HG03442 (cell line): ENCODE data around the gene ARGLU1.
A peak's percentile ranks its signal among the peaks of the same experiment; 100 is the strongest.

ENCODE experiments used
- ATAC-seq: cut with Tn5 transposase; IDR thresholded peaks from one replicate; pipeline ENCODE4 v1.9.1; 2021; ENCODE audit warnings: mild to moderate bottlenecking, moderate library complexity; ENCODE audit not compliant: unreplicated experiment

The ARGLU1 gene

DNA sequence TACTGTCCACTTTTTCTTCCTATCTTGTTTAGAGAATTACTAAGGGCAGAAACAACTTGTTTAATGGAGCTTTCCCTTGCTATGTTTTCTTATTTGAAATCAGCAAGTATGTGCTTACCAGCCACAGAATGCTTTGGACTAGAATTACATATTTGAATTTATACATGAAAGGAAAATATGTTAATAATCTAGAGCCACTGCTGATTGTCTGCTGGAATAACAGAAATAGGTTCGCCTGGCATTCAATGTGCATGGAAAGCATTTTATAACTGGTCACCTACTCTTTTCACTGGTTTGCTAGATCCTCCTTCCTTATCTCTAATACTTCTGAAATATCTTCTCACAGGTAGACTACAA, 40.5 kb downstream of the ARGLU1 start:
- ATAC-seq = no peak

DNA sequence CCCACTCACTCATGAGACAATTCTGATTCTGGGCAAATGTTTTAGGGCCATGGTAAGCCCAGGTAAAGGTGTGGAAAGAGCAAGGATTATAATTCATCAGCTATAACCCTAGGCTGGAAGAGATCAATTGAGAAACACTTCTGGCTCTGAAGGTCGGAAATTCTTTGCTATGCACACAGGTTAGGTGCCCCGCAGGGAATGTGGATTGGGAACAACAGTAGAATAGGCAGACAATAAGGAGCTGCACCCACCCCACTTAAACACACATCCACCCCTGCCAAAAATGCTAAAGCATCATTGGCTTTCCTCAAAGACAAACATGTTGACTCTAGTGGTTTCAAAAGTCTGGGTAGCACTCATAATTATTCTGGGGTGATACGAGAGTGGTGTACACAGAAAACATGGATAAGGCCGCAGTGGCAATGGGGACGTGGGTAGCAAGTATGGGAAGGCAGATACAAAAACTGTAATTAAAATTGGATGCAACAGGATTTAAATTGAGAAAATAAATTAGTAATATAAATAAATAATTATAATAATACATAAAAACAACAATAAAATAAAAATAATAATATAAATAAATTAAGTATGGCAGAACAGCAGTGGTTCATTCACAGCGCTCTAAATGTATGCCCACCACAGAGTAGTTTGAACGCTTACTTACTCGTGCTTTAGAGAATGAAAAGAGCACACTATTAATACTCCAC, 41.0 kb downstream of the ARGLU1 start:
- no peak for ATAC-seq

DNA sequence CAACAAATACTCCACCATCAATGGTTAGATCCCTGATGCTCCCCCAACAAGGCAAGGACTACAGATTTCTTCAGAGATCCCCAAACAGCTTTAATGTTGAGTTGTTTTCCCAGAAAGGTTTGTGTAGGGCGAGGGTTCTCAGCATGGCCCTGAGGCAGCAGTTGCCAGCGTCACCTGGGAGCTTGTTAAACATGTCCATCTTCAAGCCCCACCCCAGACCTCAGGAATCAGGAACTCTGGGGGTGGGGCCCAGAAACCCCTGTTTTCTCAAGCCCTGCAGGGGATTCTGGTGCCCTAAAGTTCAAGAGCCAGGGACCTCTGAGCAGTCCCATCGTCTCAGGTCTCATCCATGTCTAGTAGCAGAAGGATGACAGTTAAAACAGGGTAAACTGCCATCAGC, 42.1 kb downstream of the ARGLU1 start:
- no peak for ATAC-seq

DNA sequence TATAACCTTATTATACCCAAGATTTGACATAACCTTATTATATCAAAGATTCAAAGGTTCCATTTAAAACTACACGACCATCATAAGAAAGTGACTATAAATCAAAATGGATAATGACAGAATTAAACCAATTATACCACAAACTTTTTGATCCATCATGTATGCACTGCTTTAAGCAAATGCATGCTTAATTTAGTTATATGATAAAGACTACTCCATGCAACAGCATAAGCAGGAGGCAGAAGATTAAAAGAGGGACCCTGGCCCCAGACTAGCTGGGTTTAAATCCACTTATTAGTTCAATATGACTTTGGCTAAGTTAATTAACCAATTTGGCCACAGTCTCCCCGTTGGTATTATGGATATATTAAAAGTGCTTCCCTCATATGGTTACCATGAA, 43.8 kb downstream of the ARGLU1 start:
- ATAC-seq = no peak

DNA sequence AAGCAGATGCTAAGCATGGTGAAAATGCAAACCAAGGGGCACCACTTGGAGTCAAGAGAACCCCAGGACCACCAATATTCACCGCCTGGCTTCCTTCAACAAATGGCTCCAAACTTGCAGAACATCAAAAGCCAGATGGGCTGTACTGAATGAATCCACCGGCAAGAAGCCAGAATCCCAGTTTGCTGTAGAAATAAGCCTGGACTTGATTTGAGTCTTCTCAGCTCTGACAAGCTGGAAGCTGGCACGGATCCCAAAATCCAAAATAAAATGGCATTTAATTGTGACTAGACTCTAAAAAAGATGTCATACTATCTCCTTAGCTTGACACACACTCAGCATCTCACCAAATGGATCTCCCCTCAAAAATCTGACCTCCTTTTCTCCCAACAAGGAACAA, 44.4 kb downstream of the ARGLU1 start:
- no peak for ATAC-seq

DNA sequence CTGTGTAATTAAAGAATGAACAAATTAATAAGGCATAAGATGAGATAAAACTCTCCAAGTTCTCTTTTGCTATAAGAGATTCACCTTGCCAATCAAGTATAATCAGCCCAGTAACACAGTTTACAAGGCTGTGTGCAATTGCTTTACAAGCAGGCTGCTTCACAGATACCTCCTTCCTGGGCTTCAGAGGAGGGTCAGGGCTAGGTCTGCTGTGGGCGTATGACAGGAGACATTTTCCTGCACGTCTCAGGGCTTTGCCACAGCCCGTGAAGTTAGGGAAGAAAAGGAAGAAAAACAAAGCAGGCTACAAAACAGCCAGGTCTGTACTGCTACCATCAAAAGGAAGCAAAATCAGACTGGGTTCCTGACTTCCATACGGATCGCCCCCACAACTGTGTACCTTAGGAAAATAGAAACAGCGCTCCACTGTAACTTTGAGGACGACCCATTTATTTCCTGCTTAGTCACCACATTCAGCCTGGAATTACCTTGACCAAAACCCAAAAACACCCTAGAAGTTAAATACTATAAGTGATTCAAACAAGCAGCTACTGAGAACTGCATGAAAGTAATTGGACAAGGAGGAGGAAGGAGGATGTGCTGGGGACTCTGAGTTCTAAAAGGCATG, 44.9 kb downstream of the ARGLU1 start:
- no peak for ATAC-seq

DNA sequence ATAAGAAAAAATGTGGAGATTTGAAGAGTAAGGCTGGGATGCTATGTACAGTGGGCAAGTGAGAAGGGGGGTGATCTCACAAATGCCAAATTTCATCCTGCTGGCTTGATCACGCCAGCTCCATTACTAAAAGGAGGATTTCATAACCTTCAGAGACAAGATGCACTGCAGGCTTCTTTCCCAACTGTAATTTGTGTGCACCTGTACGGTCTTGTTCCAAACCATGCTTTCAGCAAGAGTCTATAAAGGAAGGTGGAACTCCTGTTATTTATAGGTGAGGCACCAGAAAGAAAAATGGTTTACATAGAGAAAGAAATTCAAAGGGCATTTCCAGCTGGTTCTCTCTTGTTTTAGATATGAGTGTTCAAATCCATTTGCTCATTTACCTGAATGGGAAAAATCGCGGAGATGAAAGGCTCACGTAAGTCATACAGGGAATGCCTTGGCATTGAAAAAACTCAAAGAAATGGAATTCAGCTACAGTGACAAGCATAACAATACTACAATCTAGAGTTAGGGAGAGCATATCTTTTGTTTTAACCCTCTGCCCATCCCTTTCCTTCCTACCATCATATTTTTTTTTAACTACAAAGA, 45.7 kb downstream of the ARGLU1 start:
- no peak for ATAC-seq

DNA sequence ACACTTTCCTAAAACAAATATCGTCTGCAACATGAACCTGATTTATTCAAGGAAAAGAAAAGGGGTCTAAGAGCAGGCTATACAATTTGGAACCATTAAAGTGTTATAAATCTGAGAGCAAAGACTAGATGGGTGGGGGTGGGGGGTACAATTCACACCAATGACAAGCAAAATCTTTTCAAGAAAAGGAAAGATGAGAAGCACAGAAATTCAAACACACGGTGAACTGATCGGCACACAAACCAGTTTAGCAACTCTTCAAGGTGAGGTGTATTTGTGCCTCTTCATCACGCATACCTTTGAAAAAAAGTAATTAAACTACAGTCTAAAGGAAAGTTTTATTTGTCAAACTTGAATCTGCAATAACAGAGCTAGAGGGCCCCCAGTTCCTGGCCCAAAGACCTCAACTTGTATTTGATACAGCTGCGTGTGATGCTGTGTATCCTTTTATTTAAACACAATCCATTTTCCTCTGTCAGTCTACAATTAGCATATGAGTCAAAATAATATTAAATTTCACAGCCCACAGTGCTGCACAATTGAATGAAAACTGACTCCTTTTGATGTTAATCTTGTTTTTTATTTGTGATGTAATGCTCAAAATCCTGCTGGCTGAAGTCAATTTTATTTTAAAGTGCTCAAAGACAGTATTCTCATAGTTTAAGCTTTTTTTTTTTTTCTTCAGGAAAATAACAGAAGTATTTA, 46.7 kb downstream of the ARGLU1 start:
- ATAC-seq = no peak

DNA sequence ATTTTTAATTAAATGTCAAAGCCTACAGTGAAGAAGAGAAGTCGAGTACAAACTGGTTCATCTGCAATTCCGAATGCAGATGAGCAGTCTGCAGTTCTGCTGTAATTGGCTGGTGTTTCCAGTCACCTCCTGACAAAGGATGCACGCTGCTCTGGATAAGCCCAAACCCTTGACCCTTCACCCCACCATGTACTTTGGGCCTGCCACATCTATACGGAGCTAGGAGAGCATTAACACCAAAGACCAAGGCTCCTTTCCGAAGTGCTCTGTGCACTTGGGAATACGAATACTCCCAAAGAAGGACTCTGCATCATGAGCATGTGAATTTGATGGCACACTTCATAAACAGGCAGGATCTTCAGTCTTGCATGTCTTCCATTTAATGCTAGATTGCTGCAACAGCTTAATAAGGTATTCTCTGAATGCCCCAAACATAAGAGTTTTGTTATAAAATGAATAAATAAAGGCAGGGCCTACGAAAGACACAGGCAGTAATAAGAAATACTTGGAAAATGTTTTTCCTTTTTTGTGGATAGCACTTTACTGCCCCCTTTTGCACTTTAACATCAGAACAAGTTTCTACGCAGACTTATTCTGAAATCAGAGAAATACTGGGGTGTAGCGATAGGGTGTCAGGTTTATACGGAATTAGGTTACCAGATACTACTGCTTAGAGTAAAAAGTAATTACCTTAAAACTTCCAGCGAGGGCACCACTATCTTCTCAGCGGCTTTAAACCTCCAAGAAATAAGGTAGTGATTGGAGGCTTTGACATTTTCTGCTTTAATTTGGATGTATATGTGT, 47.5 kb downstream of the ARGLU1 start:
- no peak for ATAC-seq

DNA sequence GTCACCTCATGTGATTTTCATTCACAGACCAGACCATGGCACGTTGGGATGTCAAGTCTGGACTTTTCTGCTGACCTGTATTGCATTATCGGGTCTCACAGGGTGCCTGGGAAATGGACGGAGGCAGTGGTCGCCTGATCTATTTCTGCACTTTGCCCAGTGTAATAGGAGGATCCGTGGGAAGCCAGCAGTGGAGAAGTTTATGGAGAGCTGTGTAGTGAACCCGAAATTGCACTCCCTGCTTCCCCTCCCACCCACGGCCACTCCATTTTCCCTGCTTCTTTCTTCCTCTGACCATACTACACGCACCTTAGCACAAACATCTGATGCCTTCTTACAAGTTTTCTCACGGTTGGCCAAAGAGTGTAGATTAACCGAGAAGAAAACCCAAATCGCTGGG, 49.4 kb downstream of the ARGLU1 start:
- ATAC-seq = no peak

DNA sequence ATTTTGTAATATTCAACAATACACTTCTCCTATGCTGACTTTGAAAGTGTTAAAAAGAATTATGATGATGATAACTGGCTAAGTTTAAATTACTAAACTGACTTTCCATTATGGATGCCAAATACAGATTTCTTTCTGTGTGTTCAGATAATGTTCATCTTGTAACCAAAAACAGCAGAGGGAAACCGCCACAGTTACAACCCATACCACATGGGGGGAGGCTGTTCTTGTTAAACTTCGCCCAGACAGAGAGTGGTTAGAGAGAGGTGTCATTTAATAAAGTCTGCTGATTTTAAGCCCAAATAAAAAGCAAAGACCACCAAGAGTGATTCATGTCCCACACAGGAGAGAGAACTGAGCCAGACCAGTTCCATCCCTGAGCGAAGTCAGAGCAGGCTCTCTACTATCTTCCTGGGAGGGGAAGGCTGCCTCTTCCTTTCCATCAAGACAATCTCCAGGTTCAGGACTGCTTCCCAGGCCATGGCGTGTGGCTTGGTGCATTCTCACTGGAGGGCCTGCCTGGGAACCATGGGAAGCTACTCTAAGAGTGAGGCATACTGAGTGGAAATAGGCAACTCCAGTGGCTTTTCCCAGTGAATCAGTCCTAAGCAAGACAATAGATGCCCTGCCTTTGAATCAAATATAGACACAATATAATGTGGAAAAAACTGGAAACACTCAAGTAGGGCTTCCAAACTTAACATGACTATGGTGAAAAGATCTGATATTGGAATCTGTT, 50.7 kb downstream of the ARGLU1 start:
- no peak for ATAC-seq

DNA sequence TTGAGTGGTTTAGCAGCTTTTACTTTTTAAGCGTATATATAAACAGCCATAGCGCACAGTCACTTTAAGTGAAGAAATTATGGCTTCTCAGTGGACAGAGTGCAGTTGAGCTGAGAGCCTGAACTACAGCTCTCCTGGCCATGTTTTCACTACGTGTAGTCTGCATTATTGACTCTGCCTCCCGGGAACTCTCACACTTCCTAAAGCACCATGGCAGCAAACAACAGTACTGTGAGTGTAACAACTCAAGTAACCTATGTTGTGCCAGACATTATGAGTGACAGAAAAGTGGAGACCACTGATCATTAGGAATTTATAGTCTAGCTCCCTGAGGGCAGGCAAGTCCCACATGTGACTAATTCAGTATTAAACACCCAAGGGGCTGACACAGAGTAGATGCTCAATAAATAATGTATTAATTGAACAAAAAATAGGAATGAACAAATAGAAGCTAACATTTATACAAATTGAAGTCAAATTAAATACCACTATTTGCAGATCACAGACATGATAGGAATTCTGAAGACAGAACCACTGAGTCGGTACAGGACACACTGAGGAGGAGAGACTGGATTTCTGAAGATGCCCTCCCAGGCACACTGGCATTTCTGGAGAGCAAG, 52.2 kb downstream of the ARGLU1 start:
- ATAC-seq = no peak

DNA sequence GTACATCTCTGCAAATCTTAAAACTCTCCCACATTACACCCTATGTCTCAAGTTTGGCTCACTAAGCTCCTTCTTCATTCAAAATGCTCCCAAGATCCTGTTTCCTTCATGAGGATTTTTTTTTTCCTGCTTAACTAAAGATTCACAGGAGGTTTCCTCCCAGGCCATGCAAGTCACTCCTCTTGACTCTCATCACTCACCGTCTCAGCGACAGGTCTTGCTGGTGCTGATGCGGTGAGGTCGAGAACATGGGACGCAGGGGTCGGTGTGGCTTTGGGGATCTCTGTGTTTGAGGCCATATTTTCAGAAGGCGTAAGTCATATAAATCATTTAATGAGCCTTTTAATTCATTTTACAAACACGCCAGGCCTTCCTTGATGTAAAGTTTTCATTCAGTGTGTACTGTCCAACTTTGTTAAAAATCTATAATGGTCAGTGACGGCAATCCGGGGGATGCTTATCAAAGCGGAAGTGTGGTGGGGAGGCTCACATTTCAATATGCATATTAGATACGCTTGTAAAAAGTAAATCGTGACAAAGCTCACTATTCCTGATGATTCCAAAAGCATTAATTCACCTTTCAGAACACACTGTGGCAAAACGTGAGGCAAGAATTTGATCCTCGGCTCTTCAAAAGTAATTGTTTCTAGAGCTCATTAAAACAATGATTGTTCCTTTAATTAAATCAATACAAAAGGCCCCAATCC, 52.9 kb downstream of the ARGLU1 start:
- no peak for ATAC-seq

DNA sequence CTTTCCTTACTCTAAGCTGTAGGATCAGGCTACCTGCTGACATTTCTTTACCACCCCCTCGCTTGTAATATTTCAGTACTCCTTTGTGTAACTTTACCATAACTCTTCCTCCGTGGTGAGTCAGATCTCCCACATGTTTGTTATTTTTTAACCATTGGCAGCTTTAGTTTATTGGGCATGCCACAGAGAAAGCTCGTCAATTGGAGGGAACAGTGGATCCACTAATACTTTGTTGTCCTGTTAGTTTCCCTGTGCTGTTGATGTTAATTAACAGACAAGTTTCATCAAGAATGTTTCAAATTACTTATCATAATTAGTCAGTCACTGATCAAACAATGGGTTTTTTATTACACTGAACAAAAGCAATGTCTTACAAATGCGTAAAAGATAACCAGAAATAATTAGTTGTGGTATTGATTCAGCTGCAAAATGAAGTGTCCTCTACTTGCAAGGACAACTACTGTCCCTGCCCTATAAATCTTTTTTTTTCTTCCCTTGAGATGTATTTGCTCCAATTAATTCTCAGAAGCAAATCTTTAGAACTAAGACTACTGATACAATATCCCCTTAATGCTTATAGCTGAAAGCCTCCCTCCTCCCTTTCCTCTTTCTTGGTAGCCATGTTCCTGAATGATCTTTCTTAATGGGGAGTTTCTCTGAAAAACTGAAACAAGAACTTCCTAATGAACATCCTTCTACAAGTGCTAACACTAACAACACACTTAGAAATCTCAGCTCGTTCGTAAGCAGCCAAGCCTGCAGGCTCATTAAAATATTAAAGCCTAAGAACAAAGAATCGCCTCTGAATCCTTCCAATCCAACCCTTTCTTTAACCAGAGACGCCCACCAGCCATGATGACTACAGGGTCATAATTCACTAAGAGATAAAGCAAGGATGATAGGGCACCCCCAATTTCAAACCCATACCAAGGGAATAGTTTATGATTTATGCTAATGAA, 54.6 kb downstream of the ARGLU1 start:
- no peak for ATAC-seq

DNA sequence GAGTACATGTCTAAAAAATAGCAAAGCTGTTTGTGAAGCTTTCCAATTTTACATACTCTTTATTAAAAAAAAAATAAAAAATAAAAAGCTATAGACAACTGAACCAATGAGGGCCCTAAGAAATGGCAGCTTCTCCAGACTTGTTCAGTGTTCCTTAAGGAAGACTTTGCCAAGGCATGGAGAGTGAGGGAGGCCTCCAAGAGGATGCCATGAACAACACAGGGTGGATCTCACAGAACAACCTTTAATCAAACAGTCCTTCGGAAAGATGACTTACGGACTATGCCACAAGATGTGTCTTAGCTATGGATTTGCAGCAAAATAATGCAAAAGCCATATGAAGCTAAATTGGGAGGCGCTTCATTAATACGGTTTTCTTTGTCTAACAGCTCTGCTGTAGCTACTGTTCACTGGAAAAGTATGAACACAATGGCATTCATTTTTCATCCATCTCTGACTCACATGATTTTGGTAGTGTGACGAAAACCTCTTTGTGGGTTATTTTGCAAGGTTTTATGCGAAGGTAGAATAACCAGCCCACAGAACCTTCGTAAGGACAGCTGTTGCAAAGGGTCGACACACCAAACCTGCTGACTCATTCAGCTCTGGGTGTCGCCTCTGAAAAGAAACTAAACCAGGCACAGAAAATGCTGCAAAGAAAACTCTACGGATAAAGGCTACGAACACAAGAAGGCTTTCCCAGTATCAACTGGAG, 60.2 kb downstream of the ARGLU1 start:
- ATAC-seq = peak; percentile 53

DNA sequence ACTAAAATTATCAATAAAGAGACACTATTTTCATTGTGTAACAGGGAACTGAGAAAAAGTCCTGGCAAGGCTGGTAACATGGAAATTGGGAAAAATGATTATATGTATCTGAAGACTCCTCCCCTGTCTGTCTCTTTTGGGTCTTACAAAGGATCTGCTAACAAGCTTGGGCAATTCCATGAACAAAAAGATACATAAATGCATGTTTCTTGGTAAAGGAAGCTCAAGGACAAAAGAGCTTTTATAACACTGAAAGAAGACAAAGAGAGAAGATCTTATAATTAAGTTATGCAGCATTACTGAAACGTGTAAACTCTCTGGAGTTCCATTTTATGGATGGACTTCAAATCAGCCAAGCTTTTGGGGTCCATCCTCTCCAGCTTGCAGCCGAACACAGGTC, 61.7 kb downstream of the ARGLU1 start:
- no peak for ATAC-seq

DNA sequence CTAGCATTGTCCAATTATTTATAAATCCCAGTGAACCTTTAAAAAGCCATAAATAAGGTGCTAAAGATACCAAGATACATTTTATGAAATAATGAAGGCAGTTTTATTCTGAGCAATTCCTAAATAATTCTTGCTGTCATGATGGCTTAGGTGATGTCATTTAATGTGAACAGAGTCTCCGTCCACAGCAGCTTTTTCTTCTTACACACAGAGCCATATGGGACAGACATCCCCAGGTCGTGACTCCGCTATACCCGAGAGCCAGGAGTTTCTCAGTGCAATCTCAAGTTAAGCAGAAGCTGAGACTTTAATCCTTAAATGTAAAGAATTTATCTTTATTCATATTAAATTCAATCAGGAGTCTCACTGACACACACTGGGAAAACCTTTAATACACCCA, 62.2 kb downstream of the ARGLU1 start:
- ATAC-seq = no peak

DNA sequence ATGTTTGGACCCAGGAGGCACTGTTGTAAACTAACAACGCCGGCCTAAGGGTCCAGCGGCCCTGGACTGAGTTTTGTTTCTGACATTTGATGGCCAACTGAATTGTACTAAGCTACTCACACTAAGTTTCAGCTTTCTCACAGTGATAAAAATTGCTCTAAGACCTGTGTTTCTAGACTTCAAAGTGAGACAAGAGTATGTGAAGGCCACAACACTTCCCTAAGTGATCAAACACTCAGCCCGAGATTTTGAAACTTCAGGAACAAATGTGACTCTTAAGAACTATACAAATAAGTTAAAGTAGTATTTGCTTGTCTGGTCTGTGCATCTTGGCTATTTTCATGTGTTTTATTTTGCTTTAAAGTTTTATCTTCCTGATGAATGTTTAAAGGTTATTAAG, 62.6 kb downstream of the ARGLU1 start:
- ATAC-seq = no peak
